ENCODE data around the gene TM4SF18. TPM values are rescaled to one million over a fixed set of nuclear protein-coding genes. Genes with fewer than 3 reads are reported as not detected.

Gene TM4SF18
- total RNA-seq, 3 donors from 2014 or later = 7.2 to 43.8 (median 25.9) TPM

GRCh38 chr3:149299938-149300801 lies 33.3 kb downstream of the TM4SF18 start:
- H3K36me3 ChIP-seq = no peaks in the 10 kb centered on the region
- intact Hi-C loops (cut with DNase I; ENCODE audit: low total_unique reads) = no loop called here
- no peaks in the 10 kb centered on the region for H3K27me3 ChIP-seq

DNA sequence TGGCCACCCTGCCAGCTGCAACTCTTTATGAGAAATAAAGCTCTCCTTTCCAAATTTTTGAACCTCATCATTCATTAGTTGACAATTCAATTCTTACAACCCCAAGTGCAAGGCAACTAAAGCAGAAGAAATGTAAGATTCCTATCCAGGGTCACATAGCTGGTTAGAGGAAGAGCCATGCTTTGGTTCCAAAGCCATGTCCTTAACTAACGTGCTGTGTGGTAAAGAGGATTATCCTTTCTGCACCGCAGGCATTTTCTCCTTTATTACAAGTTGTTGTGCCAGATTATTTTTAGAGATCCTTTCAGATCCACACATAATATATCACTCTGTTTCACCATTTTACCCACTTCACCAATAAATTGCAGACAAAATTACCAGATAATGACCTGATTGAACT lies 36.5 kb downstream of the TM4SF18 start:
- intact Hi-C loops (cut with DNase I; ENCODE audit: low total_unique reads) = no loop called here
- Histone ChIP-seq H3K27me3 (no peaks in the 10 kb centered on the region), H3K9me3 (no peaks in the 10 kb centered on the region), H3K4me3 (no peak overlapping the region), H3K4me1 (peaks cover 0 to 9% of the 10 kb centered on the region in 2 donors), H3K36me3 (no peaks in the 10 kb centered on the region), H3K27ac (no peak overlapping the region)
- TF ChIP-seq POLR2AphosphoS5 (IDR thresholded peaks at IDR 0.05) (no peak), CTCF (IDR thresholded peaks at IDR 0.05) (no peak), POLR2A (IDR thresholded peaks at IDR 0.05) (no peak)
- no peak for DNase-seq (ENCODE audit: low spot score in 2 of 2)

More at GRCh38 chr3:149299938-149300801, 33.3 kb downstream of the TM4SF18 start:
- TF ChIP-seq CTCF (IDR thresholded peaks at IDR 0.05) = no peak
- no peak for TF ChIP-seq POLR2A (IDR thresholded peaks at IDR 0.05)
- TF ChIP-seq POLR2AphosphoS5 (IDR thresholded peaks at IDR 0.05) = no peak
- Histone ChIP-seq H3K27ac (peak overlapping the region; percentile 53 to 81), H3K4me1 (peaks cover 0 to 9% of the 10 kb centered on the region in 2 donors), H3K9me3 (no peaks in the 10 kb centered on the region), H3K4me3 (no peak overlapping the region)
- DNase-seq (ENCODE audit: low spot score in 2 of 2) = no peak

DNA sequence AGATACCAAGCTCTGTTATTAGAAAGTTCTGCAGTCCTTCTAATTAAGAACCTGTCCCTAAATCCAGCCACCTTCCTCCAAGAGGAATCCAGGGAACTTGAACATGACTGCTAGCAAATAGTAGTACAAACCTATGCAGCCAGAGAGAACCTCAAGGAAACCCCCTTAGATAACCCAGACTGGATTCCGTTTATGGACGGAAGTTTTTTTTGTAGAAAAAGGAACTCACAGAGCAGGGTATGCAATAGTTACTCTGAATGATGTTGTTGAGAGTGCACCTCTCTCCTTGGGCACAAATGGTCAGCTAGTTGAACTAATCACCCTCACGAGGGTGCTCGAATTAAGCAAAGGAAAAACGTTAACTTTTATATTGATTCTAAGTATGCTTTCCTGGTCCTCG lies 40.8 kb downstream of the TM4SF18 start:
- no peaks in the 10 kb centered on the region for H3K9me3 ChIP-seq

GRCh38 chr3:149291178-149291577 lies 42.3 kb downstream of the TM4SF18 start:
- Histone ChIP-seq H3K27ac (no peak overlapping the region), H3K27me3 (no peaks in the 10 kb centered on the region), H3K36me3 (no peaks in the 10 kb centered on the region), H3K9me3 (no peaks in the 10 kb centered on the region), H3K4me1 (no peaks in the 10 kb centered on the region), H3K4me3 (no peak overlapping the region)
- no peak for DNase-seq (ENCODE audit: low spot score in 2 of 2)
- TF ChIP-seq POLR2AphosphoS5 (IDR thresholded peaks at IDR 0.05) (no peak), POLR2A (IDR thresholded peaks at IDR 0.05) (no peak), CTCF (IDR thresholded peaks at IDR 0.05) (no peak)
- intact Hi-C loops (cut with DNase I; ENCODE audit: low total_unique reads) = no loop called here

More for the DNA sequence above, 40.8 kb downstream of the TM4SF18 start:
- no peak for DNase-seq (ENCODE audit: low spot score in 2 of 2)
- Histone ChIP-seq H3K4me1 (no peaks in the 10 kb centered on the region), H3K4me3 (no peak overlapping the region), H3K27ac (no peak overlapping the region), H3K36me3 (no peaks in the 10 kb centered on the region), H3K27me3 (no peaks in the 10 kb centered on the region)
- no peak for TF ChIP-seq POLR2AphosphoS5 (IDR thresholded peaks at IDR 0.05)
- TF ChIP-seq CTCF (IDR thresholded peaks at IDR 0.05) = no peak
- TF ChIP-seq POLR2A (IDR thresholded peaks at IDR 0.05) = no peak
- intact Hi-C loops (cut with DNase I; ENCODE audit: low total_unique reads) = no loop called here

DNA sequence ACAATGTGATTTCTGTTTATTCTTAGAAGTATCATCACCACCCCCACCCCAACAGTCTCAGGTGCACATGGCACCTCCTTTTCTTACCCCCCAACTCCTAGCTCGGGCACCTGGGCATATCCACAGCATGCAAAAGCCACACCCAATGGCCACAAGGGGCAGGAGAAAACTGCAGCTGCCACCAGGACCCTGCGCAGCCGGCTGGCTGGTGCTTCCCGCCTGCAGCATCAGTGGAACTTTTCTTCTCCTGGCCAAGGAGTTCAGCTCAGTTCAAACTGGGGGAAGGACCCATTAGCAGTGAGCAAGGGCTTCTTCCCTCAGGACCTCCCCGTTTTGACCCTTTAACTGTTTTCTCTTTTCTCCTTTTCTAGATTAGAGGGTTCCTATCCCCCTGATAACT lies 44.8 kb downstream of the TM4SF18 start:
- Histone ChIP-seq H3K36me3 (no peaks in the 10 kb centered on the region), H3K27ac (no peak overlapping the region), H3K9me3 (no peaks in the 10 kb centered on the region), H3K4me1 (no peaks in the 10 kb centered on the region), H3K27me3 (no peaks in the 10 kb centered on the region), H3K4me3 (no peak overlapping the region)
- TF ChIP-seq POLR2A (IDR thresholded peaks at IDR 0.05) (no peak), POLR2AphosphoS5 (IDR thresholded peaks at IDR 0.05) (no peak), CTCF (IDR thresholded peaks at IDR 0.05) (no peak)
- intact Hi-C loops (cut with DNase I; ENCODE audit: low total_unique reads) = no loop called here
- no peak for DNase-seq (ENCODE audit: low spot score in 2 of 2)

Data from breast epithelium (tissue), 4 donors.